GM19239 (cell line): Measurements from ENCODE around the gene ST3GAL3.
A peak's percentile ranks its signal among the peaks of the same experiment; 100 is the strongest.

Source experiments
- DNase-seq: peaks from one replicate; pipeline ENCODE4 v3.0.0; 2011; ENCODE audit warnings: low spot score; ENCODE audit not compliant: insufficient read length
- FAIRE-seq: peaks from 2 replicates; lab custom pipeline; 2011; peaks lifted over from hg19 to GRCh38; lab: Jason Lieb, UNC

ST3GAL3 gene

DNA sequence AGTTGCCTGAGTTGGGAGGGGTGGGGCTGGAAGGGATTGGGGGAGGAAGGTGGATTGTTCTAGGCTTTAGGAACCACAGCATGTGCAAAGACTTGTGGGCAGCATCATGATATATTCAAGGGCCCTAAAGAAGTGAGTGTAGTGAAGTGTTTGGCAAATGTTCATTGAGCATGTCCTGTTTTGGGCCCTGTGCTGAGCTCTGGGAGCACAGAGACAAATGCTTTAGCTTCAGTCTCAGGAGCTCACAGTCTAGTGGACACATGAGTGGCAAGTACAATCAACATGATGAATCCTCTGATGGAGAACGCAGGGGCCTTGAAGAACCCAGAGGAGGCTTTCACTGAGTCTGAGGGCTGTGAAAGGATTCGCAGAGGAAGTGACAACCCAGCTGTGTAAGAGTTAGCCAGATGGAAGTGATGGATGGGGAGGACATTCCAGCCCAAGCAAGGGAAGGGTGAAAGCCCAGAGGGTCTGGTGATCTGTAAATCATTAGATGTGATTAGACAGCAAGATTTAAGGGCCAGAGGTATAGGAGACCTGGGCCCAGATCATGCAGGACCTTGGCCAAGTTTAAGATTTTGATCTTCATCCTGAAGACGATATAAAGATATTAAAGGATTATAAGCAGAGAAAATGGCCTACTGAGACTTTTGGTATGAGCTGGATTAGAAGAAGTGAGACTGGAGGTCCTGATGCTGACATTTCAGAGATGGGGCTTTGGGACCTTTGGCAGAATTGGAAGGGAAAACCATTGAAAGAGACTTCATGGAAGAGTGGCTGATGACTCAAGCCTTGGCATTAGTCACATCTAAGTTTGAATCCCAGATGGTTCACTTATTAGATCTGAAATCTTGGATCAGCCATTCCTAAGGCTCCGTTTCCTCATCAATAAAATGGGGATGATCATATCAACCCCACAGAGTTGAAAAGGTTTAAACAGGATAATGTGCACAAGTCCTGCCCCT lies 244.0 kb downstream of the ST3GAL3 start:
- no peak for FAIRE-seq
- DNase-seq = no peak

DNA sequence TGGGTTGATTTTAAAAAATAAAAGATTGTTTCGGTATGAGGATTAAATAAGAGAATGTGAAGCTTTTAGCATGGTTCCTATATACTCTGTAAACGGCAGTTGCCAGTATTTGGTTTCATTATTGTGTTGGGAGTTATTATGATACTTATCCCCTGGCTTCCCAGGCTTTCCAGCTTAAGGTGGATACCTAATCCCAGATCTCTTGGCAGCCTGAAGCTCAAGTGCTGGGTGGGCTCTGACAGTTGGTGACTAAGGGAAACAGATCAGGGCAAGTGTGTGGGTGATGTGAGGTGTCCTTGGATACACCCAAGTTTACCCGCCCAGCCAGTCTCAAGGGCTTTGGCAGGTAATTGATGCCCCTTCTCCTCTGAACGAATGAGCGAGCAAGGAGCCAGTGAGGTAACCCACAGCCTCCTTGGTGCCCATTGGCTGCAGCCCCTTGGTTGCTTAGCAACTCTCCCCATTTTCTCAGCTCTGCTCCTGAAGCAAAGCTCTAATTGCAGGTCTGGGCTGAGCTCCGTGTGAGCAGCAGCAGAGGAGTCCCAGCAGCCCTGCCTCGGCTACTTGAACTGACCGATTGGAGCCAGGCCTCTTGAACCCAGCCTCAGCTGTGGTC lies 245.5 kb downstream of the ST3GAL3 start:
- DNase-seq (no peak), FAIRE-seq (no peak)

DNA sequence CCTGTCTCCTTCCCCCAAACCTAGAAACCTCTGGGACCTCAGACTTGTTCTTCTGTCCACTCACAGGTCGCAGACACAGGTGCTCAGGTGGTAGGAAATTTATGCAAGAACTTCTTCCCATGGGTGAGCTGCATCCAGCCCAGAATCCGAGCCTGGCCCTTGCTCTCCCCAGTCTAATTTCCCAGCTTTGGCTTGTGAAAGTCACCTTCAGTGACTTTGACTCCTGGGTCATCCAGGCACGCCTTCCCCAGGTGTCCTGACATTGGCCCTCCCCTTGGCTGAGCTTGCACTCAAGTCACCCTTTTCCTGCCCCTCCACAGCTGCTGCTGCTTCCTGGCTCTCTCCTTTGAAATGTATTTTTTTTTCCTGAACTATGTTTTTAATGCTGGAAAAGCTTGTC lies 246.0 kb downstream of the ST3GAL3 start:
- DNase-seq (no peak), FAIRE-seq (no peak)

DNA sequence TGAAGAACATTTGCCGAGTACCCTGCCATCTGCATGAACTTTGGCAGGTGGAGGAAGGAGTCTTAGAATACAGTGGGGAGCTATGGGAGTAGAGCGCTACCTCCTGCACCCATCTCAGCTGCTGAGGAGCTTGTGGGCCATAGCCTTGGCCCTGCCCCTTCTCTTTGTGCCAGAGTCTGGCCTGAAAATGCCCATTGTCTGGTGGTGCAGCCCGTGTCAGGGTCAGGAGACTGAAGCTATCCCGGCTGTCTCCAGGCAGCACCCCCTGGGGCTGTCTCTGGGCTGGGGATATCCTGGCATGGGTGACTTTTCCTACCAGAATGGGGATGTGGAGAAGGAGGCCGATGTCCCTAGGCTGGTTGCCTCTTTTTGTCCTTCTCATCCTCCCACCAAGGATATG lies 246.7 kb downstream of the ST3GAL3 start:
- no peak for DNase-seq
- no peak for FAIRE-seq

GRCh38 chr1:43956234-43956633 lies 248.9 kb downstream of the ST3GAL3 start:
- DNase-seq = no peak
- no peak for FAIRE-seq

DNA sequence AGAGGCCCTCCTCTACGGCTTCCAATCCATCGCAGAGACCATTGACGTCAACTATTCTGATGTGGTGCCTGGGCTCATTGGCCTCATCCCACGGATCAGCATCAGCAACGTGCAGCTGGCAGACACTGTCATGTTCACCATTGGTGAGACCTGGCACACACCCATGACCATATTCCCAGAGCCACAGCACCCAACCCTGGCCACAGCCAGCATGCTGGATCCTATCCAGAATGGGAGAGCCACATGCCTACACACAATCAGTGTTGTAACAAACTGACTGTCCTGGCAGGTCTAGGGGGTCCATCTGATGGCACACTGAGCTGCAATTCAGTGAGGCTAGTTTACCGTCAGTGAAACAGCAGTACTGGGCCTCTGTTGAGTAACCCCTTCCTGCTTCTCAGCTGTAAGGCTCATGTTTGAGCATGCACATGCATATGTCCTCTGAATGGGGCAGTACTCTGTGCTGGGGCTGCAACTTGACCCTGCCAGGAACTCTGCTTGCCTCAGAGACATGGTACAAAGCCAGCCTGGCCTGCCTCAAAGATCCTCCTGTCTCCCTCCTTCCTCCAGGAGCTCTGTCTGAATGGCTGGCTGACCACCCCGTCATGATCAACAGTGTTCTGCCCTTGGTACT lies 250.2 kb downstream of the ST3GAL3 start:
- FAIRE-seq = no peak
- DNase-seq = no peak

GRCh38 chr1:43958351-43959255 lies 251.3 kb downstream of the ST3GAL3 start:
- DNase-seq = no peak
- FAIRE-seq = no peak

GRCh38 chr1:43960798-43961197 lies 253.5 kb downstream of the ST3GAL3 start:
- DNase-seq = no peak
- no peak for FAIRE-seq

- FAIRE-seq (no peak), DNase-seq (no peak)
These were observed 254.4 kb downstream of the ST3GAL3 start for GRCh38 chr1:43961692-43962091.

- DNase-seq = no peak
- FAIRE-seq = no peak
These were observed 255.0 kb downstream of the ST3GAL3 start for GRCh38 chr1:43962324-43962723.

DNA sequence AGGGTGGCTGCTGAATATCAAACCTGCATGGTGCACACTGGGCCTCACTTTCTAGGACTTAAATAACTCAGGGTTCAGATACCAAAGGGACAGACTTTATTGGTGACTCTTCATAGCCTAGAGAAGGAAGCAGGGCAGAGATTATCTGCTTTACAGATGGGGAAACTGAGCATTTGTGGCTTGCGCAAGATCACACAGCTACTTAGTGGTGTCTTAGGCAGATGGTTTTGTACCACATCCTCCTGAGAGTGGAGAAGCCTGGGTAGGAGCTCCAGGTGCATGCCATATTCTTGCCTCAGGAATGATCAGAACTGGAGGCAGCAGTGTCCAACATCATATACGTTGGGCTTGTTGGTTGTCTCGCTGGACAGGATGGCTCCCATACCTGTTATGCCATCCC lies 255.7 kb downstream of the ST3GAL3 start:
- DNase-seq (no peak), FAIRE-seq (no peak)

DNA sequence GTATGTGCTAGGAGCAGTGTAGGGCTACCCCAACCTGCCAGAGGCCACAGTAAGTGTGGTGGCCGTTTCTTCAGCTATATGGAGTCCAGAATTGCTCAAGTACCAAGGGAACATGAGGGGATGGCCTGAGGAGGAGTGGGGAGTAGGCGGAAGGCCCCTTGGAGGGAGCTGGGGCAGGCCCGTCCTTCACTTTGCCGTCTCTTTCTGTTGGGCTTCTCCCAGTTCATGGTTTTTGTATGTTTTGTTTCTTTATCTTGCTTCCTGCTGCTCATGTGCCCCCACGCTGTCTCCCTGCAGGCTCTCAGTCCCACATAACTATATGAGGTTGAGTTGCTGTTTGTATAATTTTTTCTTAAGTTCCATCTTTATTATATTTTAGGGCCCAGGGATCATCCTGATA lies 256.6 kb downstream of the ST3GAL3 start:
- DNase-seq = no peak
- no peak for FAIRE-seq

- FAIRE-seq (no peak), DNase-seq (no peak)
These were observed 258.0 kb downstream of the ST3GAL3 start for GRCh38 chr1:43965316-43965715.

DNA sequence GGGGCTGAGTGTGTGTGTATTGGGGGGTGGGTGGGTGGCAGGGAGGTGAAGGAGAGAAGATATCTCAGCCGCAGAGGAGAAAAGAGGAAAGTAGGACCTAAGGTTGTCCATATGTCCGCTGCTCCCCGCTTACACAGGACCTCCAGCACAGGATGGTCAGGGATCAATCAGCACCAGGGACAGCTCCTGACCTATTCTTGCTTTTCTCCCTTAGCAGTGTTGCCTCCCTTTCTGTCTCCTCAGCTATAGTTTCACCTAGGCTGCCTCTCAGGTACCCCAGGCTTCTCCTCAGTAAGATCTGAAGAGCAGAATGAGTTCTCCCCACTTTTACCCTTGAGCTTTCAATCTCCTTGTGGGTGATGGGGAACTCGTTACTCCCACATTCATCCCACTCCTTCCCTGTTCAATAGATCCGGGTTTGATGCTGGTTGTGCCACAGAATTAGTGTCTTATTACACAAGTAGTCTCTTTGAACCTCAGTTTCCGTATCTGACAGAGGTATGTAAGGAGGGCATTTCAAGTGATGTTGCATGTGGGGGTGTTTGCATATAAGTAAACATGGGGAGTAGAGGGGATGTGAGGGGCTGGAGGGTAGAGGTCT lies 261.1 kb downstream of the ST3GAL3 start:
- FAIRE-seq (no peak), DNase-seq (no peak)

- no peak for FAIRE-seq
These were observed 262.0 kb downstream of the ST3GAL3 start for GRCh38 chr1:43969416-43969745.

GRCh38 chr1:43969746-43970466 lies 262.6 kb downstream of the ST3GAL3 start, which contains the start of gene DPH2:
Gene DPH2, plus strand, starts transcription at chr1:43970010. Its CDS starts 166 bp downstream, at chr1:43970176.
- peak; percentile 93 for FAIRE-seq
- DNase-seq = peak; percentile 99

More at GRCh38 chr1:43969416-43969745, 262.0 kb downstream of the ST3GAL3 start:
- DNase-seq = no peak

- DNase-seq (no peak), FAIRE-seq (peak; percentile 42)
These were observed 263.2 kb downstream of the ST3GAL3 start for GRCh38 chr1:43970502-43970901.

DNA sequence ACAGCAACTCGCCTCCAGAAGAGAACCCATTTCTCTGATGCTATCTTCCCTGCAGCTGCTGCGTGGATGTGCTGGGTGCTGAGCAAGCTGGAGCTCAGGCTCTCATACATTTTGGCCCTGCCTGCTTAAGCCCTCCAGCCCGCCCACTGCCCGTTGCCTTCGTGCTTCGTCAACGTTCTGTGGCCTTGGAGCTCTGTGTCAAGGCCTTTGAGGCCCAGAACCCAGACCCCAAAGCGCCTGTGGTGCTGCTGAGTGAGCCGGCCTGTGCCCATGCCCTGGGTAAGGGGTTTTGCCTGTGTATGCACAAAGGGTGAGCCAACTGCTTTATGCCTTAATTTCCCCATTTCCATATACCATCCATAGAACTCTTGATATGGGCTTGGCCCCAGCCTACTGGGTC lies 263.6 kb downstream of the ST3GAL3 start:
- FAIRE-seq (no peak), DNase-seq (no peak)

DNA sequence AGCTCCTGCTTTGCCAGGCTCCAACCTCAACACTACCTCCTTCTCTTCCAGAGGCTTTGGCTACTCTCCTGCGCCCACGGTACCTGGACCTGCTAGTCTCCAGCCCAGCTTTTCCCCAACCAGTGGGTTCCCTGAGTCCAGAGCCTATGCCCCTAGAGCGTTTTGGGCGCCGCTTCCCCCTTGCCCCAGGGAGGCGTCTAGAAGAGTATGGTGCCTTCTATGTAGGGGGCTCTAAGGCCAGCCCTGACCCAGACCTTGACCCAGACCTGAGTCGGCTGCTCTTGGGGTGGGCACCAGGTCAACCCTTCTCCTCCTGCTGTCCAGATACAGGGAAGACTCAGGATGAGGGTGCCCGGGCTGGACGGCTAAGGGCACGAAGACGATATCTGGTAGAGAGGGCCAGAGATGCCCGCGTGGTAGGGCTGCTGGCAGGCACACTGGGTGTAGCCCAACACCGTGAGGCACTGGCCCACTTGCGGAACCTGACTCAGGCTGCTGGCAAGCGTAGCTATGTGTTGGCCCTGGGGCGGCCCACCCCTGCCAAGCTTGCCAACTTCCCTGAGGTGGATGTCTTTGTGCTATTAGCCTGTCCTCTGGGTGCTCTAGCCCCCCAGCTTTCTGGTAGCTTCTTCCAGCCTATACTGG lies 264.1 kb downstream of the ST3GAL3 start:
- DNase-seq (no peak), FAIRE-seq (no peak)
